Endothelial cell of umbilical vein (primary cell): ENCODE measurements around the gene C17orf107. TPM values are rescaled to one million over a fixed set of nuclear protein-coding genes. Genes with fewer than 3 reads are reported as not detected.

Experiments
- BruUV-seq: library from RNA; stranded (reverse); fragments of 400-500 nt; replicated peaks from 2 replicates; lab custom pipeline; 2021; lab: Mats Ljungman, UMichigan
- CTCF ChIA-PET: fragments of 300-600, 350-600 bp; sonication (Branson Sonifier 250); formaldehyde crosslinking; loops from one replicate; lab custom pipeline; 2021; ENCODE audit warnings: antibody characterized with exemption, inconsistent platforms; lab: Charles Lee
- POLR2A ChIA-PET: fragments of 300-600, 350-600 bp; sonication (Branson Sonifier 250); formaldehyde crosslinking; loops from one replicate; lab custom pipeline; 2021; ENCODE audit warnings: antibody characterized with exemption, inconsistent platforms; lab: Charles Lee
- DNase-seq: peaks from one replicate; pipeline ENCODE4 v3.0.0-alpha.2; 2011; ENCODE audit warnings: low read depth, low spot score
- FAIRE-seq: peaks from 2 replicates; lab custom pipeline; 2011; peaks lifted over from hg19 to GRCh38; lab: Jason Lieb, UNC
- H2AFZ ChIP-seq: 2 replicates; pipeline ENCODE4 v1.6.0; 2012; ENCODE audit warnings: low read depth, low read length, control low read depth, inconsistent platforms
- H3K27ac ChIP-seq: 2 replicates; pipeline ENCODE4 v1.5.1; 2011; ENCODE audit warnings: low read depth, mild to moderate bottlenecking, control low read depth, low read length, moderate library complexity; ENCODE audit not compliant: insufficient read depth
- H3K27me3 ChIP-seq, 2 experiments: 2 replicates each; pipeline versions ENCODE4 v1.6.0 to v1.6.1; 2011; ENCODE audit warnings: low read length in 2 of 2, mixed read lengths in 1 of 2; ENCODE audit not compliant: control insufficient read depth in 2 of 2, insufficient read depth in 2 of 2
- H3K36me3 ChIP-seq, 2 experiments: 2 replicates in 1 of 2; 3 replicates in 1 of 2; pipeline ENCODE4 v1.5.1; 2011; ENCODE audit warnings: low read length in 2 of 2, mild to moderate bottlenecking in 1 of 2, moderate library complexity in 1 of 2; ENCODE audit not compliant: control insufficient read depth in 2 of 2, insufficient read depth in 2 of 2; ENCODE audit errors: extremely low read depth in 1 of 2
- H3K4me1 ChIP-seq: 3 replicates; pipeline ENCODE4 v1.5.1; 2011; ENCODE audit warnings: mild to moderate bottlenecking, low read length; ENCODE audit not compliant: control insufficient read depth, insufficient read depth; ENCODE audit errors: extremely low read depth
- H3K4me2 ChIP-seq: 2 replicates; pipeline ENCODE4 v1.6.1; 2011; ENCODE audit warnings: low read length, control low read depth, mixed read lengths; ENCODE audit not compliant: insufficient read depth
- H3K4me3 ChIP-seq, 3 experiments: fragments of 200-600 bp in 1 of 3; sonication (generic), shearing (Covaris generic) in 1 of 3; replicated peaks in 1 of 3; 2 replicates each; pipeline ENCODE4 v1.5.1; 2011 to 2016; ENCODE audit warnings: control low read depth in 3 of 3, low read length in 3 of 3, mild to moderate bottlenecking in 2 of 3, inconsistent platforms in 1 of 3, low read depth in 1 of 3, moderate library complexity in 1 of 3; ENCODE audit not compliant: insufficient read depth in 1 of 3
- H3K79me2 ChIP-seq: 2 replicates; pipeline ENCODE4 v1.6.0; 2012; ENCODE audit warnings: low read length, inconsistent platforms; ENCODE audit not compliant: control insufficient read depth, insufficient read depth
- H3K9ac ChIP-seq: replicated peaks from 2 replicates; pipeline ENCODE3; 2011; ENCODE audit warnings: low read length, control low read depth; ENCODE audit not compliant: insufficient read depth; ENCODE audit errors: extremely low read depth
- H3K9me1 ChIP-seq: replicated peaks from 3 replicates; pipeline ENCODE4 v1.6.0; 2011; ENCODE audit warnings: mild to moderate bottlenecking, low read length; ENCODE audit not compliant: control insufficient read depth, insufficient read depth; ENCODE audit errors: extremely low read depth
- H3K9me3 ChIP-seq: replicated peaks from 2 replicates; pipeline ENCODE4 v1.5.1; 2012; ENCODE audit warnings: low read length, inconsistent platforms; ENCODE audit not compliant: control insufficient read depth, insufficient read depth
- H4K20me1 ChIP-seq: replicated peaks from 2 replicates; pipeline ENCODE3; 2011; ENCODE audit warnings: mild to moderate bottlenecking, low read length; ENCODE audit not compliant: control insufficient read depth, insufficient read depth; ENCODE audit errors: extremely low read depth
- EZH2 ChIP-seq: IDR thresholded peaks from 2 replicates; pipeline ENCODE4 v1.6.1; 2012; ENCODE audit warnings: borderline replicate concordance, low read depth, mild to moderate bottlenecking, moderate library complexity, low read length, inconsistent platforms; ENCODE audit not compliant: severe bottlenecking
- FOS ChIP-seq: IDR thresholded peaks from 2 replicates; pipeline ENCODE4 v1.6.1; 2011; ENCODE audit warnings: mild to moderate bottlenecking, low read length, moderate library complexity, borderline replicate concordance; ENCODE audit not compliant: insufficient read depth
- GATA2 ChIP-seq: IDR thresholded peaks from 2 replicates; pipeline ENCODE4 v1.7.0; 2011; ENCODE audit warnings: low read depth, mild to moderate bottlenecking, moderate library complexity, mixed read lengths, low read length; ENCODE audit not compliant: insufficient read length, insufficient read depth
- JUN ChIP-seq: IDR thresholded peaks from 2 replicates; pipeline ENCODE4 v1.6.1; 2011; ENCODE audit warnings: borderline replicate concordance, low read depth; ENCODE audit not compliant: insufficient read length, insufficient read depth
- MYC ChIP-seq: IDR thresholded peaks from one replicate; pipeline ENCODE4 v1.6.1; 2011; ENCODE audit warnings: mild to moderate bottlenecking, low read depth, low read length
- POLR2A ChIP-seq: IDR thresholded peaks from 2 replicates; pipeline ENCODE4 v1.6.1; 2012; ENCODE audit warnings: low read depth, mild to moderate bottlenecking, control low read depth, low read length
- POLR2AphosphoS5 ChIP-seq: IDR thresholded peaks from 2 replicates; pipeline ENCODE4 v1.6.1; 2012; ENCODE audit warnings: low read depth, mild to moderate bottlenecking, control low read depth, low read length, moderate library complexity; ENCODE audit not compliant: insufficient read depth
- dilution Hi-C: fragments of 300-500 bp; cut with MboI; formaldehyde crosslinking; loops from one replicate; pipeline ENCODE4 v1.15.0; 2019; ENCODE audit warnings: low sequenced_read_pairs; ENCODE audit not compliant: extremely low pct_ligation_motif_present
- intact Hi-C: fragments of 100-400 bp; cut with micrococcal nuclease; formaldehyde crosslinking; loops from one replicate; pipeline ENCODE4 v1.10.0; 2022
- polyA plus RNA-seq, 4 experiments: library from polyadenylated mRNA; depleted of rRNA in 3 of 4; stranded (reverse) in 3 of 4; unstranded in 1 of 4; fragments of >200 nt; gene quantifications; 2 replicates each; pipeline versions ENCODE4 v1.2.1 to v1.2.3, GENCODE V29; 2011 to 2012; ENCODE audit warnings: missing spikeins in 1 of 4
- total RNA-seq: library from RNA; stranded (reverse); gene quantifications from 2 replicates; pipeline ENCODE4 v1.2.3, GENCODE V29; 2021
- TF ChIP-seq, protein P1 (sequence below): IDR thresholded peaks from 2 replicates; pipeline ENCODE4 v1.6.1; 2011; ENCODE audit not compliant: insufficient read depth, insufficient read length
- TF ChIP-seq, protein P2 (sequence below), 2 donors: IDR thresholded peaks; 1 replicate in 1 of 2; 2 replicates in 1 of 2; pipeline ENCODE4 v1.5.1; 2011; ENCODE audit warnings: low read length in 2 of 2, mild to moderate bottlenecking in 2 of 2, moderate library complexity in 2 of 2, control low read depth in 1 of 2, inconsistent platforms in 1 of 2, low read depth in 1 of 2; ENCODE audit not compliant: insufficient read depth in 1 of 2; ENCODE audit errors: extremely low read depth in 1 of 2

C17orf107 gene
- total and polyA plus RNA-seq, 2 donors (not counting 3 experiments of a cell fraction or from before 2014, with no cell fraction given), result 0.68 to 1.0 TPM

DNA sequence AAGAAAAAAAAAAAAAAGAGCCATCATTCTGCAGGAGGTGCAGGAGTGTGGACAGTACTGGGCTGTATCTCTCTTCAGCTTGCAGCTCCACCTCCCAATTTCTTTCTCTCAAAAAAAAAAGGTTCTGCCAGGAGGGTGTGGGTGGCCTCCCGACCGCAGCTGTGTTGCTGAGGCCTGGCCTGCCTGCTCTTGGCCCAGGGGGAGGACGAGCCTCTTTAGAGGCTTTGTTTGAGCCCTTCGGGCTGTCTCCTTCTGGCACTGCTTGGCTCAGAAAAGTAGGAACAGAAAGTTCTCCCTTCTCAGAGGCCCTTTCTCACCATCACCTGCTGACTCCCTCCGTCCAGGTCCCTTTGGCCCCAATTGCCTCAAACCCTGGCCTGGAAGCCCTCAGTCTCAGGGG, 22.2 kb upstream of the C17orf107 start:
- H3K4me3 ChIP-seq, result no peak overlapping the region
- intact Hi-C loops, result no loop called here
- H3K27ac ChIP-seq, result no peak overlapping the region
- no peaks in the 10 kb centered on the region for H3K9me1 ChIP-seq
- H3K27me3 ChIP-seq, result no peaks in the 10 kb centered on the region
- FAIRE-seq, result no peak
- ChIA-PET POLR2A (no interaction called here), CTCF (no interaction called here)
- peaks cover 2 to 15% of the 10 kb centered on the region in 2 experiments for H3K36me3 ChIP-seq
- no TSS peak for BruUV-seq
- no peaks in the 10 kb centered on the region for H4K20me1 ChIP-seq
- H3K9ac ChIP-seq, result no peak overlapping the region
- H3K4me1 ChIP-seq, result peaks cover 7% of the 10 kb centered on the region
- no peaks in the 10 kb centered on the region for H3K9me3 ChIP-seq
- DNase-seq, result no peak
- dilution Hi-C loops, result no loop called here
- TF ChIP-seq FOS (no peak), GATA2 (no peak), POLR2A (no peak), POLR2AphosphoS5 (no peak), MYC (no peak), JUN (no peak), EZH2 (no peak)
- TF ChIP-seq, protein P1, sequence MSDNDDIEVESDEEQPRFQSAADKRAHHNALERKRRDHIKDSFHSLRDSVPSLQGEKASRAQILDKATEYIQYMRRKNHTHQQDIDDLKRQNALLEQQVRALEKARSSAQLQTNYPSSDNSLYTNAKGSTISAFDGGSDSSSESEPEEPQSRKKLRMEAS, result no peak
- TF ChIP-seq, protein P2, sequence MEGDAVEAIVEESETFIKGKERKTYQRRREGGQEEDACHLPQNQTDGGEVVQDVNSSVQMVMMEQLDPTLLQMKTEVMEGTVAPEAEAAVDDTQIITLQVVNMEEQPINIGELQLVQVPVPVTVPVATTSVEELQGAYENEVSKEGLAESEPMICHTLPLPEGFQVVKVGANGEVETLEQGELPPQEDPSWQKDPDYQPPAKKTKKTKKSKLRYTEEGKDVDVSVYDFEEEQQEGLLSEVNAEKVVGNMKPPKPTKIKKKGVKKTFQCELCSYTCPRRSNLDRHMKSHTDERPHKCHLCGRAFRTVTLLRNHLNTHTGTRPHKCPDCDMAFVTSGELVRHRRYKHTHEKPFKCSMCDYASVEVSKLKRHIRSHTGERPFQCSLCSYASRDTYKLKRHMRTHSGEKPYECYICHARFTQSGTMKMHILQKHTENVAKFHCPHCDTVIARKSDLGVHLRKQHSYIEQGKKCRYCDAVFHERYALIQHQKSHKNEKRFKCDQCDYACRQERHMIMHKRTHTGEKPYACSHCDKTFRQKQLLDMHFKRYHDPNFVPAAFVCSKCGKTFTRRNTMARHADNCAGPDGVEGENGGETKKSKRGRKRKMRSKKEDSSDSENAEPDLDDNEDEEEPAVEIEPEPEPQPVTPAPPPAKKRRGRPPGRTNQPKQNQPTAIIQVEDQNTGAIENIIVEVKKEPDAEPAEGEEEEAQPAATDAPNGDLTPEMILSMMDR (IDR thresholded peaks at IDR 0.05; ENCODE audit: extremely low read depth in 1 of 2, insufficient read depth in 1 of 2, low read depth in 1 of 2, low read length in 2 of 2), result no peak
- peaks cover 2% of the 10 kb centered on the region for H3K79me2 ChIP-seq
- no peak overlapping the region for H2AFZ ChIP-seq
- H3K4me2 ChIP-seq, result no peak overlapping the region
